Hematopoietic multipotent progenitor cell treated with erythropoietin and hydrocortisone succinate and interleukin-3 and kit ligand, for 8 days (in vitro differentiated cells): ENCODE results near the gene PLEKHS1.
A peak's percentile ranks its signal among the peaks of the same experiment; 100 is the strongest.

Experiments
- DNase-seq: peaks from one replicate; pipeline ENCODE4 v3.0.0-alpha.2; 2015

PLEKHS1 gene

DNA sequence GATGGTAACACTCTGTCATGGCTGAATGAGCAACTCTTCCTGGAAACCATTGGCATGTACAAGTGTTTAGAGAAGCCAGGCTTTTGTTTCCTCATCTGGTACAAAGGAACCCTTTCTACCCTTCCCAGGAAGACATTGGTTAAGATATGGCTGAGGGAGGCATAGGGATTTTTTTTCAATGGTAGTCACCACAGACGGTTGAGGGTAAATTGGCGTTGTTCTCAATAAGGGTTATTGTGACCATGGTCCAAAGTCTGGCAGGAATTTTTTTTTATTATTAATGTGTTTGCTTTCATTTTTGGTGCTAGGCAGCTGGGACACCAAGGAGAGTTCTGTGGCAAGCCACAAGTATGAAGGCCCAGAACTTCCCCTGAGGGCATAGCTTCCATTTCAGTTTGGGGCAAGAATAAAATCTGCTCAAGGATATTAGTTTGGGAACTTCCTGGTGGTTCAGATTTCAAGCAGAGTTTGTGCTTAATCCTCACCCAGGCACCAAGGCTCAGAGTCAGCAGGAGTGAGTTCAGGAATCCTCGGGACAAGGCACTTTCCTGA, at the start of gene PLEKHS1:
Gene PLEKHS1 (plus strand): TSS at position 502 of the 552 bp plus-strand sequence. CDS start 3,596 bp downstream, outside the sequence.
- no peak for DNase-seq

DNA sequence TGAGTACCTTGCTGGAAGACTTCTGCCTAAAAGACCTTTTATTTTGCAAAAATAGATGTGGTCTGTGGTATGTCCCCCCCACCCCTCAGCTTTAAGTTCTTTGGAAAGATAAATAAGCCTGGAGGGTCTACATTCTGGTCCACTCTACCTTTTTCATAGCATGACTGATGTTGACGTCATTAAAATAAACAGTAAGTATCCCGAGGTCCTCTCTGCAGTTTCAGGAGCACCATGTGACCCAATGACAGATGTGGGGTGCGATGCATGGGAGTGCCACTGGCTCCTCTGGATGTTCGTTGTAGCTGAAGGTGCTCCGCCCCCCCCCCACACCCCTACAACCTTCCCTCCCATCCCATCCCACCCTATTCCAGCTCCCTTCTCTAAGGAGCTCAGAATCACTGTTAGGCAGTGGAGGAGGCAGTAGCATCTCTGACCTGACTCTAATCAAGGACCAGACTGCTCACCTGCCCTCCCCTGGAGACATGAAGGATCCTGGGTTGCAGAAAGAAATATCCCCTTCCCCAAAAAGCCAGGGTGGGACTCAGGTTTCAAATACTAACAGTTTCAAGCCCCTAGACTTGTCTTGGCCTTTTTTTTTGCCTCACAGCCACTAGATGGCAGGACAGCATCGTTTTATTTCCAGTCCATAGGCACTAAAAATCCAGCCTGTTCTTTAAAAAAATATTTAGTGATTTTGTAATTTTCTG, 46.7 kb upstream of the PLEKHS1 start:
- DNase-seq, result peak; percentile 63

DNA sequence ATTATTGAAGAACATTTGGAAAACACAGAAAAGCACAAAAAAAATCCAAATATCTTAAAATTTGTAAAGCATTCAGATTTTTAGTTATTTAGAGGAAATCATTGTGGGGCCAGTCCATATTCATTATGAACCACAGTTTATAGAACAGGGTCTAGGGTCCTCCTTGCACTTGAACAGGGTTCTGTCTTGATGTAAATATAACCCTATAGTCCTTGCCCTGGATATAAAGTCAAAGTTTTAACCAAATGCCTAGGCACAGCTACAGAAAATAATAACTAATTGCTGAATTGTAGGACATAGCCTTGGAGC, 46.2 kb upstream of the PLEKHS1 start:
- DNase-seq, result no peak

DNA sequence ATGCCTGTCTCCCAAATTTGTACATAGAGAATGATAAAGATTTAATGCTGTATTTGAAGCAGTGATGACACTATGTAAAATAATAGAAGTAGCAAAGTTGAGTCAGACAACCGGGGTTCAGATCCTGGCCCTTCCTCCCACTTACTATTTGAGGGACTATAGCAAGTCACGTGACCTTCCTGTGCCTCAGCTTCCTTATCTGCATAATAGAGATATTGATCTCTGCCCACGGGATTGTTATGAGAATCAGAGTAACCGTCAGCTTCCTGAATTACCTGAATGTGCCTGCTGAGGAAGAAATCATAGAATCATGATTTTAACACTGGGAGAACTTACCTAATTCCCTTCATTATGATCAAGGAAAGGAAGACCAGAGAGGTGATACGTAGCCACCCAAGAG, 44.9 kb upstream of the PLEKHS1 start:
- DNase-seq, result no peak

DNA sequence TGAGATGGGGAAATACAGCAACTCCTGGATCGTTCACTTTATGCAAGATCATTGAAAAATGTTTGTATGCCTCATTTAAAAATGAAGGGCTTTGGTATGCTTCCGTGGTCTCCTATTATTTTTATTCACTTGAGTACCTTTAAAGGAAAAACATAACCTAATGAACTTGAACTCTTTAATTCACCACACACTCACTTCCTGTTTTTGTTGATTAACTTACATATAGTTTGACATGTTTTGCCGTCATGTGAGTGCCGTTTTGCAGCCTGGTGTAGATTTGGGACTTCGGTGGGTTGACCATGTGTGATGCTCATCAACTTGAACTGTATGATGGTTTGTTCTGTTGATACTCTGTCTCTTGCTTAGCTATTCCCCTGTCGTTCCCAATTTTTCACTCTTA, 42.8 kb upstream of the PLEKHS1 start:
- DNase-seq, result no peak

DNA sequence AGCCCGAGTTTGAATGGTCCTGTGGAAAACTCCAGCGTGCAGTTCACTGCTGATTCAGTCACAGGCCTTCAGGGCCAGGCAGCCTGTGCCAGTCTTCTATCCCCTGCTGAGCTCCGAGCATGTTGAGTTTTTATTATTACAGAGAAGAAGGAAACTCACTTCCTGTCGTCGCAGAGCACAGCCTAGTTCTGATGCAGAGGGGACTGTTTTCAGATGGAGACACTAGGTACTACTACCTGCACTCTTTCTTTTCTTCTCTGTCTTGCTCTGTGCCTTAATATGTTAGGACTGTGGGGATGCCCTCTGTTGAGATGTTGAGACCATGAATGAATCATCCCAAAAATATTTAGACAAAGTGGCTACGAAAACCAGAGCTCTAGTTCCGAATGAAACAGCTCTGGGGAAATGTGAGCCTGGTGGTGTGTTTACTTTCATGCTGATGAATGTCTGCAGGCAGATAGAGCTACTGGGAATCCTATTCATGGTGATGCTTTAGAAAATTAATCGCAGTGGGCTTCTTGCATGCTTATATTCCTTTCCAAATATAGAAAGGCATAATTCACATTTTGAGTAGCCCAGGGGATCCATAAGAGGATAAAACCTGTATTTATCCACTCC, 42.2 kb upstream of the PLEKHS1 start:
- no peak for DNase-seq

DNA sequence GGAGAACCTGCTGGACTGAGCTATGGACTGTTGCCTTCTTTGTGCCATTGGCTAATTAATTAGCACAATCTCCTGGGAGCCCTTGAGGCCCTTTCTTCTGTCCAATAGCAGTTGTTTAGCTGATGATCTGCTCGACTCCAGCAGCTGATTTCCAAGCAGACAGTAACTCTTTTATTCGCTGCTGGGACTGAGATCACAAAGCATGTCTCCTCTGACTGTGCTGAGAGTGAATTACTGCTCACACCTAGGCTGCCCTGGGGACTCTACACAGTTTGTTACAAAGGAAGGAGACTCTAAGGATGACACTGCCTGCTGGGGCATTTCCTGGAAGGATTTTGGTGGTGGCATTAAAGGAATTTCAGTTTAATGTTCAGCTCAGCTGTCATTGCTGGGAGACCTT, 40.3 kb upstream of the PLEKHS1 start:
- DNase-seq, result no peak

DNA sequence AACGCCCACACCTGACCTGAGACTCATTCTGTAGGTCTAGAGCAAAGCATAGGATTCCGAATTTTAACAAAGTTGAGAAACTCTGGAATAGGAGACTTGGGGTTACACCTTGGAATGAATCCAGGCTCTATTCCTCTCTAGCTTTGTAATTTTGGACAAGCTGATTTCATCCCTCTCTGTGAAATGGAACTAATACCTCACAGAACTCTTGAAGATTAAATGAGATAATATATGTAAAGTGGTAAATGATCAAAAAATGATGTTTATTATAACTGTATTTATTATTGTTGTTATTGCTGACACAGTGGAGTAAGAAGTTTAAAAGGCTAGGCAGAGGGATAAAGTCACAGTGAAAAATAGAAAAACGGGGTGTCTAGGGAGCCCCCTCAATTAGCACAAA, 39.5 kb upstream of the PLEKHS1 start:
- DNase-seq, result no peak

DNA sequence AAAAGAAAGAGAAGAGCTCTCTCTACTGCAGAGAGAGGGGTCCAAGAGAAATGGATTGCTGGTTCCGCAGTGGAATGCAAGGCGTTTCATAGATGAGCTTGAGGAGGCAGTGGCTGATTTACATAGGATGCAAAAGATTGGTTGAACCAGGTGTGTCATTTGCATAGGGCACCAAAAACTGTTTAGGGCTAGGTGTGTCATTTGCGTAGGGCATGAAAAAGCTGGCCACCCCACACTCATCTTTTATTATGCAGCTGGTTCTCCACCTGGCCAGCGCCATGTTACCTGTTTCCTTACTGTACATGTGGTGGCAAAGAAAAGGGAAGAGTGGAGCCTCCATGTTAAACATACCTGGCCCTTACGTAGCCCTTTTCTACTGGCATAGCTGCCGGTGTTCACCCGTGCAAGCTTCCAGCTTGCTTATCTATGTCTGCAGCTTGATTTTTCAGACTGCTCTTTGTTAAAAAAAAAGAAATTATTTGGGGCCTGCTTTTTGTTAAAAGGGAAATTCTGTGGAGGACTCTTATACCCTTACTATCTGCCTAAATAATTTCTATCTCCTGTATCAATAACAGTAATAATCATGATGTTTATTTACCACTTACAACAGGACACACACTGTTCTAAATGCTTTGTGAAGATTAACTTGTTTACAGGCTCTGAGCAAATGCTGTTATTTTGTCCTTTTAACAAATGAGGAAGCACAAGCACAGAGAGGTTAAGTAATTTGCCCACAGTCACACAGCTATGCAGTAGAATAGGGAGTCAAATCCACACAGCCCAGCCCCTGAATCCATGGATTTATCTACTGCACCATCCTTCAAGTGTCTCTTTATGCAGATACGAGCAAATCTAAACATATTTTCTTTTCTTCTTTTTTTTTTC, 38.5 kb upstream of the PLEKHS1 start:
- DNase-seq, result no peak

DNA sequence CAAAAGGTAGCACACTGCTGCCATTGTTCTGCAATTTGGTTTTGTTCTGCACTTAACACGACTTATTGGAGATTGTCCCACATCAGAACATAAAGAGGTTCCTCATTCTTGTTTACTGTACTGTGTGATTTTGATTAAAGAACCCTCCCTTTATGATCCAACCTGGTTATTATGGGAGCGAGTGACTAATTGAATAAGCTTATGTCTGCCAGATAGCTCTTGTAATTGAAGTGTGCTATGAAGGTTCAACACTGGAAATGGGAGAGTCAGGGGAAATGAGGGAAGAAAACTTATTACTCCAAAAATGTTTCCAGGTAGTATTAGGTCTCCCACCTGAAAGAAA, 37.9 kb upstream of the PLEKHS1 start:
- no peak for DNase-seq

DNA sequence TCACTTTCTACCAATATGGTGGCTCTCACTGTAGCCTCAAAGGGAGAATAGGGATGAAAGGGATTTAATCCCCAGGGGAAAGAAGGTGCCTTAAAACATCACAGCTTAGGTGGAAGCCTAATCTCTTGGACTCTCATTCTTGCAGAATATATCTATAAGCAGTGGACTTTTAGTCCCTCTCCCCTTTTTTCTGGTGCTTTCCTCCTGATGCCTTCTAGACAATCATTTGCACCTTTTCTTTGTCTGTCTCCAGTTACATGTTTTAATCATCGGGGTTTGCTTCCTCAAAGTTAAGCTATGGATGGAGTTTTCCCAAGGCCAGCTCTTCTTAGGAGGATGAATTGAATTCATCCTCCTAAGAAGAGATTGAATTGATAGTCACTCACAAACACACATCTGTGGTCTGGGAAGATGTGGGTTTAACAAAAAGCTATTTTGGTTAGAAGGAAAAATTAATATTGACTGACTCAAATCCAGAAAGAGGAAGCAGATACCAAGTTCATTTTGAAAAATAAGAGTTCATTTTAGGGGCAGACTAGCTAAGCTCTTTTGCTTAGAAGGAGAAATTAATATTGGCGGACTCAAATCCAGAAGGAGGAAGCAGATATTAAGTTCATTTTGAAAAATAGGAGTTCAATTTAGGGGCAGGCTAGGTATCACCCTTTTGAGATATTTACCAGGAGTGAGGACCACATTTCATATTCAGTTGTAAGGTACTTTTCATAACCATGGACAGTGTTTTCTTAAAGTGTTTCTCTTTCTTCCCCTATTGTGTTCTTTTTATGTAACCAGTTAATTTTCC, 35.2 kb upstream of the PLEKHS1 start:
- no peak for DNase-seq

DNA sequence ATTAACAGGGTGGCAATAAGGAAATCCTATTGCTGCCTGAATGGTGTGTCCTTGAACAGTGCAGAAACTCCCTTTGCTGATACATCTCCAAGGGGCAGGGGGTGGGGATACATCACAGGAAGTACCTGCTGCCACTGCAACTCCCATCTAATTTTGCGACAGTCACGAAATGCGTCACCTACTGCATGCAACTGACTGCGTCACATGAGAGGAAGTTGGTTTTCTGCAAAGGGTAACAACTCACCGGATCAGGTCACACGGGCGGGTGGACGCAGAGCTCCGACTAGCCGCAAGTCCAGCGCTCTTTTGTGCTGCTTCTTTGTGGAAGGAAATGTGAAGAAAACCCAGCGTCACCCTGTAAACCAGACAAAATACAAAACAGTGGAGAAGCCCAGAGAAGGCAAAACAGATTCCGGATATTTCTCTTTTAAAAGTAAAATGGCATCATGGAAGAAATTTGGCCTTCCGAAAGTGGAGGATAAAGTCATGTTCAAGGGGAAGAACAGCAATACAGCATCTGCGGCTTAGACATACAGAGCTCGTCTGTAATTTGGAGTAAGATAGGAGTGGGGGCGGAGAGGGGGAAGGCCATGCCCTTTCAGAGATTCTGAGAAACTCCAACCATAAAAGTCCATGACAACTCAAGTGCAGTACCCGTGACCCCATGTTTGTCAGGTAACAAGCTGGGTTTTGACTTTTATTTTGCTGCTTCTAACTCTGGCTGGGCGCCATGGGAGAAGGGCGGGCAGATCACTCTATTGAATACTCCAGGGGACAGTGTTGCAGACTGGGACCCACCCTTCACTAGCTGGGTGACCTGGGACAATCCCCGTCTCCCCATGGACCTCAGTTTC, 32.3 kb upstream of the PLEKHS1 start:
- no peak for DNase-seq

DNA sequence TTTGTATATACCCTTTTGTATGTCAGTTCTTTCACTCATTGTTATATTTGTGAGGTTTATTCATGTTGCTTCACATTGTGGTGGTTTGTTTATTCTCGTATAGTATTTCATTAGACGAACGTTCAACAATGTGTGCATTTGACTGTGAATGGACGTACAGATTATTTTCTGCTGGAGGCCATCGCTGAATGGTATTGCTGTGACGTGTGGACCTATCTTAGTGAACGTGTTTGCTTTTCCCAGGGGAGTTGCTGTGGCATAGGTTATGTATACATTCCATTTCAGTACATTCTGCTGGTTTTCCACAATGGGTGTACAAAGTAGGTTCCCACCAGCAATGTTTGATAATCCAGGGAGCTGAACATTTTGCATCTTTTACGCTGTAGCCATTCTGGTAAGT, 31.1 kb upstream of the PLEKHS1 start:
- DNase-seq, result no peak

DNA sequence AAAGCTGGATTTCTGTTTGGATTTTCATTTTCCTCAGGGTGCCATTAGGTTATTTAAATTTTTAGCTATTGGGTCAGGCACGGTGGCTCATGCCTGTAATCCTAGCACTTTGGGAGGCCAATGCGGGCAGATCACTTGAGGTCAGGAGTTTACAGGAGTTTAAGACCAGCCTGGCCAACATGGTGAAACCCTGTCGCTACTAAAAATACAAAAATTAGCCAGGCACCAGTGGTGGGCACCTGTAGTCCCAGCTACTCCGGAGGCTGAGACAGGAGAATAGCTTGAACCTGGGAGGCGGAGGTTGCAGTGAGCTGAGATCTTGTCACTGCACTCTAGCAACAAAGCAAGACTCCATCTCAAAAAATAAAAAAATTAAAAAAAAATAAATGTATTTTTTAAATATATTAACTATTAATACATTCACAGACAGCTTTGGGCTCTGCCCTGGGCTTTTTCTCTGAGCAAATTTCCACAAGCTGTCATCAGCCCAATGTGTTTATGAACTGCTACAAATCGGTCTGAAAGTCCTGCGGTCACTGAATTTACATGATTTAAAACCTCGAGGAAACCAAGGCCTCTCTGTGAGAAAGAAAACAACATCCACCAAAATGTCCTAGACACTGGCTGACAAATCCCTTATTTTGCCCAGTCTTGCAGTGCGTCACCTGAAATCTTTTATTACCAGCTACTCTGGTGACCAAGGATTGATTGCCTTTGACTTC, 19.2 kb upstream of the PLEKHS1 start:
- DNase-seq, result no peak

DNA sequence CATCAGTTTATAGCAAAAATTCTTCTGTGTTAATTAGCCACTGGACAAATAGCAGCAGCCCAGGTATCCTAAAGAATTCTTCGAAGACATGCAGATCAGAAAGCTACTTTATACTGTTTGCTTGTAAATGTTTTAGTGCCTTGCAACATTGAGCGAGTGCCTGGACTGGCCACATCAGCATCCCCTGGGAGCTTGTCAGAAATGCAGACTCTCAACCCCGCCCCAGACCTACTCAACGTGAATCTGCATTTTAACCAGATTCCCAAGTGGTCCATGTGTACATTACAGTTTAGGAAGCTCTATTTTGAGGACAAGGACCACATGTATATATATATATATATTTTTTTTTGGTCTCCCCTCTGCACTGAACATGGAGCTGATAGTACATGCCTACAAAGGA, 18.5 kb upstream of the PLEKHS1 start:
- DNase-seq, result no peak

DNA sequence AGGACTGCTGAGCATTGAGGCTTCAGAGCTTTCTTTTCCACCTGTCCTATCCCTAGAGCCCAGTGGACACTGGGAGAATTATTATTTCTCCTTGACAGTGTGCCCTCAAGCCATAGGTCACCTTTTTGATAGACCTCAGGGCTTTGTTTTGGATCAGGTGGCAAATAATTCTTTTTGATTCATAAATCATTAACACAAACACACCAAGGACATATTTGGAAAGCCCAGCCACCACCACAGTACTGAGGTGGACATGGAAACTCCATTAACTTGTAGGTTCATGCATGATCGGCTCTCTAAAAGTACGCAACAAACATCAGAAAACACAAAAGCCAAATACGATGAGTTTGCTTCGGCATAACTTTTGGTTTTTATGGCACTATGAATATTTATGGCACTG, 17.8 kb upstream of the PLEKHS1 start:
- DNase-seq, result no peak

DNA sequence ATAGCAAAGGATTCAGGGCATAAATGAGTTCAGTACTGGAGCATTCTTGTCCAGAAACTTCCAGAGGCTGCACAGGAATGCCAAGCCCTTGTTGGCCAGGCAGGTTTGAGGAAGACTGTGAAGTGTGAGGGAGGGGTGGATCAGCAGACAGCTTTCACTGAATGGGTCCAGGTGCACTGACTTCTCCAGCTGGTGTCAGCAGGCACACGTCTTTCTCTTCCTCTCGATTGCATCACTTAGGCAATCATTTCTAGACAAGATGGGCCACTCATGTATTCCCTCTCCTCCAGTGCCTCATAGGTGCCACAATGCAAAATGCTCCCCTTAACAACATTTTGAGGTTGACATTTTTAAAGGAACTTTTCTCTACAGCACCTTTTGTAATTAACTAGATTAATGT, 15.6 kb upstream of the PLEKHS1 start:
- DNase-seq, result no peak

DNA sequence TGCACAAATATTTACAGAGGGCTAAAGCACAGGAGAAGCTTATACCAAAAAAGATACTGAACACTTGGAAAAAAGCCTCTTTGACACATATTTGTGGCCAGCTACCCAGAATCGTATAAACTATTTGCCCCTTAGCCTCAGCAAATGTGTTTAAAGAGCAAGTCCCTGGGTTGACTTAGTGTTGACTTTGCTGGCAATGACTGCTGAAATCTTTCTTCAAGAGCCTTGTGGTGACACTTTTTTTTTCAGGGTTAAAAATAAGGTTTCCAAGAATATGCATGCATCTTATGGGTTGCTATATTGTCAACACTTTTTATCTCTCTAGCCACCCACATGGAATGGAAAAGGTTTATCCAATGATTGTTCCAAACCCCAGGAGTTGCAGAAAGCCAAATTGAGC, 14.9 kb upstream of the PLEKHS1 start:
- no peak for DNase-seq

DNA sequence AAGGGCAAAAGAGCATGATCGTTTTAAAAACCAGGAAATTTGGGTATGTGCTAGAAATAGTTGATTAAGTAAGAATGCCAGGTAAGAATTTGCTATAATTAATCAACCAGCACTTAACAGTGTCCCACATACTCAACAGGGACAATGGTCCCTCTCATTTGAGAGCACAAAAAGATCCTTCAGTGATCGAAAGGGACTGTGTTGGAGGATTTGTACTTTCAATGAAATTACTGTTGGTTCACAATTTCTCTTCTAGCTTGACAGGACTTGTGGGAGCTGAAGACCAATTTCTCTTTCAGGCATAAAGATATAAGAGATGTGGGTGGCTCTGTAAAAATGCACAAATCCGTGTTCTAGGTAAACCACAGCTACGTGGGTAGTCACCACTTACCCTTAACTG, 12.5 kb upstream of the PLEKHS1 start:
- DNase-seq, result no peak

DNA sequence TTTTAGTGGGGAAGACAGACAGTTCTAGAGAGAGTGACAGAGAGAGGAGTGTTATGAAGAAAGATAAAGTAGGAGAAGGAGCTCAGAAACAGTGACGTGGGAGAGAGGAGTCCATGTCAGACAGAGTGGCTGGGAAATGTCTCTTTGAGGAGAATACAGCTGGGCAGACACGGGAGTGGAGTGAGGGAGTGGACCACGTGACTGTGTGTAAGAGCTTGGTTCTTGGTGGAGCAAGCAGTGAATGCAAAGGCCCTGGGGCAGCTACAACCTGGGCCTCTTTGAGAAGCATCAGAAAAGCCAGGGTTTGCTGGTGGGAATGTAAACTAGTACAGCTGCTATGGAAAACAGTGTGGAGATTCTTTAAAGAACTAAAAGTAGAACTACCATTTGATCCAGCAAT, 11.9 kb upstream of the PLEKHS1 start:
- no peak for DNase-seq

DNA sequence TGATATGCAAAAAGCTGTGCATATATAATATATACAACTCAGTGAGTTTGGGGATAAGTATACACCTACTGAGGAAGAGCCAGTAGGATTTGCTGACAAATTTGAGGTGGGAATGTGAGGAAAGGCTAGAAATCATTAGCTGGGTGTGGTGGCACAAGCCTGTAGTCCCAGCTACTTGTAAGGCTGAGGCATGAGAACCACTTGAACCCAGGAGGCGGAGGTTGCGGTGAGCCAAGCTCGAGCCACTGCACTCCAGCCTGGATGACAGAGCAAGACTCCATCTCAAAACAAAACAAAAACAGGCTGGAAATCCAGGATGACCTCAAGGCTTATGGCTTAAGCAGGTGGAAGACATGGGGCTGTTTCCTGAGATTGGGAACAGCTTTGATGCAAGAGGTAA, 10.6 kb upstream of the PLEKHS1 start:
- no peak for DNase-seq
